SK-N-MC (cell line): ENCODE data around the gene HS1BP3.

Source experiments
- DNase-seq: peaks from one replicate; pipeline ENCODE4 v3.0.0-alpha.2; 2011; ENCODE audit warnings: low read depth, low spot score
- H3K27ac ChIP-seq: fragments of 200-600 bp; sonication (generic); 2 replicates; pipeline ENCODE4 v1.5.1; 2016; ENCODE audit warnings: mixed run types
- H3K36me3 ChIP-seq: fragments of 200-600 bp; sonication (generic); 2 replicates; pipeline ENCODE4 v1.6.1; 2017; ENCODE audit warnings: antibody characterized with exemption, low read length, mixed read lengths; ENCODE audit not compliant: insufficient read depth
- H3K4me3 ChIP-seq: fragments of 200-600 bp; sonication (generic); 2 replicates; pipeline ENCODE4 v1.5.1; 2016
- H3K9ac ChIP-seq: fragments of 200-600 bp; sonication (generic); 2 replicates; pipeline ENCODE4 v1.8.0; 2017; ENCODE audit warnings: mixed run types, mixed read lengths; ENCODE audit not compliant: insufficient read length
- H3K9me3 ChIP-seq: fragments of 200-600 bp; sonication (generic); 2 replicates; pipeline ENCODE4 v1.6.1; 2017; ENCODE audit warnings: low read depth, mild to moderate bottlenecking, antibody characterized with exemption, low read length, moderate library complexity, mixed read lengths
- EZH2 ChIP-seq: fragments of 200-600 bp; sonication (generic); IDR thresholded peaks from one replicate; pipeline ENCODE4 v1.6.1; 2017; ENCODE audit warnings: antibody characterized with exemption
- FOXP2 ChIP-seq: optimal IDR thresholded peaks from 2 replicates; pipeline ENCODE3; 2011; ENCODE audit warnings: mild to moderate bottlenecking, moderate library complexity; ENCODE audit not compliant: insufficient read depth; ENCODE audit errors: extremely low read length, control extremely low read depth
- POLR2AphosphoS5 ChIP-seq: IDR thresholded peaks from 2 replicates; pipeline ENCODE4 v1.6.1; 2012; ENCODE audit warnings: mild to moderate bottlenecking, low read depth, low read length, borderline replicate concordance

The HS1BP3 gene

DNA sequence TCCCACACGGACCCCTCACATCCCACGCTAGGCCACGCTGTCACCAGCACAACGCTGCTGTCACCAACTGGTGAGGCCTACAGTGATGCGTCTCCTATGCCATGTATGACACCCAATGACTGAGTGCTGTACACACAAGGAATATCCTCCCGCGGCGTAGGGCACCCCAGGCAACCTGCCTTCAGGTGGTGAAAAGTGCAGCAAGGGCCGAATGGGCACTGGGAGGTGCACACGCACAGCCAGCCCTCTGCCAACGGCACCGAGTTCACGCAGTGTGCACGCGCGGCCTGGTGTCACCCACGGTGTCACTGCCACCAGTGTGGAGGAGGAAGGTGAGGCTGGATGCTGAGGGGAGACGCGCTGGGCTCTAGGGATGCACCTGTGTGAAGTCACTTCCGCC, 4.5 kb downstream of the HS1BP3 start:
- TF ChIP-seq POLR2AphosphoS5 (no peak), FOXP2 (no peak), EZH2 (no peak)
- Histone ChIP-seq H3K4me3 (no peak overlapping the region), H3K9me3 (no peaks in the 10 kb centered on the region), H3K27ac (no peak overlapping the region), H3K9ac (no peak overlapping the region), H3K36me3 (no peaks in the 10 kb centered on the region)
- no peak for DNase-seq

- DNase-seq: no peak
- Histone ChIP-seq H3K27ac (no peak overlapping the region), H3K9ac (no peak overlapping the region), H3K36me3 (no peaks in the 10 kb centered on the region), H3K9me3 (no peaks in the 10 kb centered on the region), H3K4me3 (no peak overlapping the region)
- TF ChIP-seq FOXP2 (no peak), EZH2 (no peak), POLR2AphosphoS5 (no peak)
These were observed 5.1 kb downstream of the HS1BP3 start for GRCh38 chr2:20645761-20646160.

GRCh38 chr2:20645301-20645701, 5.6 kb downstream of the HS1BP3 start:
- TF ChIP-seq EZH2: no peak
- TF ChIP-seq POLR2AphosphoS5: no peak
- no peak for TF ChIP-seq FOXP2
- H3K27ac ChIP-seq: no peak overlapping the region
- no peak overlapping the region for H3K4me3 ChIP-seq
- H3K9ac ChIP-seq: no peak overlapping the region
- H3K36me3 ChIP-seq: no peaks in the 10 kb centered on the region
- no peak for DNase-seq
- H3K9me3 ChIP-seq: no peaks in the 10 kb centered on the region

DNA sequence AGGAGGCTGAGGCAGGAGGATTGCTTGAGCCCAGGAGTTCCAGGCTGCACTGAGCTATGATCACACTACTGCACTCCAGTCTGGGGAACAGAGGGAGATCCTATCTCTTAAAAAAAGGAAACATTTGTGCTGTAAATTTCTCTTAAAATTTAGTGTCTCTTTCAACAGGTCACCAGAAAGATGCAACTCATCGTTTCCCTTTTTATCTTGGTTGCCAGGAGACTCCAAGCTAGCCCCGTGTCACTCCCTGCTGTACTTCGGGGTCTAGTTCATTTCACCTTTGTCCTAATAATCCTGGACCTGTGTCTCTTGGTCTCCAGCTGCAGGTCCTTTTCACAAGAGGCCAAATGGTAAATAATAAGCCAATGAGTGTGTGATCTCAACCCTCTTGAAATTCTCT, 7.1 kb downstream of the HS1BP3 start:
- H3K9ac ChIP-seq: no peak overlapping the region
- H3K36me3 ChIP-seq: no peaks in the 10 kb centered on the region
- no peak overlapping the region for H3K27ac ChIP-seq
- TF ChIP-seq EZH2 (no peak), POLR2AphosphoS5 (no peak), FOXP2 (no peak)
- no peaks in the 10 kb centered on the region for H3K9me3 ChIP-seq
- DNase-seq: no peak
- no peak overlapping the region for H3K4me3 ChIP-seq

DNA sequence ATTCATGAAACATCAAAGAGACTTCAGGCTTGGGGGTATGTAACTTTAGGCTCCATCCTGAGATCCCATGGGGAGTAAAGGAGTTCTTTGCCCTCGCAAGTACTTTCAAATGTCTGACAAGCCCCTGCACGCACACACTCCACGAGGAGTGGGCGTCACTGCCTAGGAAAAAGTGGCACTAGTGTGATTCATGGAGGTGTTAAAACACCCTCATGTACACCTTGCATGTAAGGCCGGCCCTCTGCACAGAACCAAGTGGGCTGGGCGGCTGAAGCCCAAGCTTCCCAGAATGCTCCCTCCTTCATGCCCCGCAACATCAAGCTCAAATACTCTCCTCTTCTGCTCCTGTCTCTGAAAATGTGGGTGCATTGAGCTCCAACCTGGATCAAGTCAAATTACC, 7.8 kb downstream of the HS1BP3 start:
- TF ChIP-seq FOXP2: no peak
- no peak for TF ChIP-seq POLR2AphosphoS5
- no peak for TF ChIP-seq EZH2
- Histone ChIP-seq H3K27ac (no peak overlapping the region), H3K4me3 (no peak overlapping the region), H3K9ac (no peak overlapping the region), H3K9me3 (no peaks in the 10 kb centered on the region), H3K36me3 (no peaks in the 10 kb centered on the region)
- no peak for DNase-seq

- no peak overlapping the region for H3K9ac ChIP-seq
- H3K36me3 ChIP-seq: no peaks in the 10 kb centered on the region
- H3K9me3 ChIP-seq: no peaks in the 10 kb centered on the region
- no peak for DNase-seq
- H3K27ac ChIP-seq: no peak overlapping the region
- H3K4me3 ChIP-seq: no peak overlapping the region
- TF ChIP-seq FOXP2: no peak
- no peak for TF ChIP-seq EZH2
- TF ChIP-seq POLR2AphosphoS5: no peak
These were observed 8.6 kb downstream of the HS1BP3 start for GRCh38 chr2:20642055-20642971.

- Histone ChIP-seq H3K9ac (no peak overlapping the region), H3K36me3 (no peaks in the 10 kb centered on the region), H3K9me3 (no peaks in the 10 kb centered on the region), H3K27ac (no peak overlapping the region), H3K4me3 (no peak overlapping the region)
- TF ChIP-seq FOXP2 (no peak), POLR2AphosphoS5 (no peak), EZH2 (no peak)
- DNase-seq: no peak
These were observed 9.5 kb downstream of the HS1BP3 start for GRCh38 chr2:20641123-20641985.

DNA sequence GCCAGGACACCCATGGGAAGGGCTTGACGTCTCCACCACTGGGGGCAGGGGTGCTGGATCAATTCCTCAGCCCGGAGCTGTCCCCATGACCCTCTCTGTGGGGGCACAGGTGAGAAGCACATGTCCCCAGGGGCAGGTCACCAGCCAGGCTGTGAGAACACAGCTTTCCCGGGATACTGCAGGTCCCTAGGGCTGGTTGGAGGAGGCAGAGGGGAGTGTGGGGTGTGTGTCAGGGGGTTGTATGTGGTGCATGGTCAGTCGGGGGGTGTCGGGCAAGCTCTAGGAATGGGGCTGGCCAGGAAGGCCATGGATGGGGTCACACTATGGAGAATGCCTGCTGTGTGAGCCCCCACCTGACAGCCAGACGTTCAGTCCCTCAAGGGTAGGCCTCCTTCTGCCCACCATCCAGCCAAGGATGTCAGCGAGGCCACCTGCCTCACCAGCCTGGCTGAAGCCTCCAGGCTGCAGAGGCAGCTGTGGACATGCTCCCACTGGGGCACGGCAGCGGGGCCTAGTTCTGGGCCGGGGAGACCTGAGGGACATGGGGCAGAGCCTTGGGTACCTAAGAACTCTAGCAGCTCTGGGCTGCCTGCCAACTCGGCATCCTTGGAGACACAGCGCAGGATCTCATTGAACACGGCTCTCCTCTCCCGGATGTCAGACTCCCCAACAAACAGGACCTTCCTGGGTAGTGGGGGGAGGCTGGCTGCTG, 10.3 kb downstream of the HS1BP3 start:
- Histone ChIP-seq H3K4me3 (no peak overlapping the region), H3K27ac (no peak overlapping the region), H3K9ac (no peak overlapping the region), H3K36me3 (no peaks in the 10 kb centered on the region), H3K9me3 (no peaks in the 10 kb centered on the region)
- TF ChIP-seq FOXP2 (no peak), POLR2AphosphoS5 (no peak), EZH2 (no peak)
- no peak for DNase-seq
